Activated CD4-positive, alpha-beta memory T cell treated with anti-CD3 and anti-CD28 coated beads for 36 hours (primary cell): ENCODE data around the gene SLC41A1. TPM values are rescaled to one million over a fixed set of nuclear protein-coding genes. Genes with fewer than 3 reads are reported as not detected.
"Not testable (repeated sequence)": the region's sequence is repeated elsewhere in the genome, so short reads cannot be mapped to it uniquely, and the experiment has no call there.

Experiments used
- CTCF ChIA-PET: fragments of 350-600 bp; sonication (Branson Sonifier 250); formaldehyde crosslinking; loops from one replicate; lab custom pipeline; 2021; ENCODE audit warnings: antibody characterized with exemption, inconsistent platforms; lab: Charles Lee
- POLR2A ChIA-PET: fragments of 350-600 bp; sonication (Branson Sonifier 250); formaldehyde crosslinking; loops from one replicate; lab custom pipeline; 2021; ENCODE audit warnings: antibody characterized with exemption; lab: Charles Lee
- DNase-seq: peaks from one replicate; pipeline ENCODE4 v3.0.0-alpha.2; 2020
- H3K27ac Mint-ChIP-seq: one replicate; pipeline ENCODE4 v1.8.0; 2021; ENCODE audit warnings: mixed read lengths
- H3K27me3 Mint-ChIP-seq: one replicate; pipeline ENCODE4 v1.8.0; 2021; ENCODE audit warnings: mixed read lengths
- H3K36me3 Mint-ChIP-seq: one replicate; pipeline ENCODE4 v1.8.0; 2021; ENCODE audit warnings: mixed read lengths
- H3K4me1 Mint-ChIP-seq: one replicate; pipeline ENCODE4 v1.8.0; 2021; ENCODE audit warnings: low read depth, mixed read lengths
- H3K4me3 Mint-ChIP-seq: one replicate; pipeline ENCODE4 v1.8.0; 2021; ENCODE audit warnings: mild to moderate bottlenecking, mixed read lengths
- H3K9me3 Mint-ChIP-seq: one replicate; pipeline ENCODE4 v1.8.0; 2021; ENCODE audit warnings: mixed read lengths
- intact Hi-C: fragments of 100-400 bp; cut with micrococcal nuclease; formaldehyde crosslinking; loops from one replicate; pipeline ENCODE4 v1.15.1; 2023
- total RNA-seq, 2 experiments: library from RNA; stranded (reverse); gene quantifications; one replicate each; pipeline ENCODE4 v1.2.3, GENCODE V29; 2021

Gene SLC41A1
- total RNA-seq, 2 experiments from 2014 or later = 34.9 to 35.0 TPM

DNA sequence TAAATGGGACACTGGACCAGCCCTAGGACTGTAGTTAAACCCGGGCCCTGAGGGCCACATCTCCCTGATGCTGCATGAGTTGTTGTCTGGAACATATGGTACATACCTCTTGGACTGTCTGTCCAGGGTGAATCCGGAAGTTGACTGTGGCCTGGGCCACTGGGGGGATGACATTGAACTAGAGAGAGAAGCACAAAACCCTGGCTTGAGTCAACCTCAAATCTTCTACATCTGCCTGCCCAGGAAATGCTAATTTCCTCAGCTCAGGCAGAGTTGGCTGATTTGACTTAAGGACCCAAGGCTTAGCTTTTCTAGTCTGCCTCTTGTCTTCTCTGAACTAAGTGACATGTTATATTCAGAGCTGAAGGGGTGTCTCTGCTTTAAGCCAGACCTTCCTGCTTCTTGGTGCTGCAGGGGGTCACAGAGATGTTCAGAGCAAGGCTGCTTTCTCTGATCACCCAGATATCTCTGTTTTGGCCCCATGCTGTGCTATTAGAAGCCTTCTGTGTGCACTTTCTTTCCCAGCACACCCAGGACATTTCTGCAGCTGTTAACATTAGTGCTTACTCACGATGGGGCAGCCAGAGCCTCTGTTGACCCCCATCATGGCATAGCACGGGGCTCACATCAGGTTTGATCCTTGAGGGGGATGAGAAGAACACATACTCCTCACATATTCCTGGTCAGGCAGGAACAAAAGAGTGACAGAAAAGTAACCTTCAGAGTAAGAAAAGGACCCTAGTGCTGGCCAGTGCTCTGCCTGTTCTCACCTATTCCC lies 27.3 kb upstream of the SLC41A1 start:
- no peaks in the 10 kb centered on the region for H3K4me1 Mint-ChIP-seq
- no peak overlapping the region for H3K4me3 Mint-ChIP-seq
- ChIA-PET POLR2A (no interaction called here), CTCF (interaction anchor here (0.7 to 1.3 kb wide), 2 partner anchors 10 to 137 kb away, joined by 3 read pairs; partner anchors contain the start of gene PM20D1)
- H3K9me3 Mint-ChIP-seq = no peaks in the 10 kb centered on the region
- no peaks in the 10 kb centered on the region for H3K27me3 Mint-ChIP-seq
- DNase-seq = no peak
- no peak overlapping the region for H3K27ac Mint-ChIP-seq
- intact Hi-C loops = no loop called here
- H3K36me3 Mint-ChIP-seq = no peaks in the 10 kb centered on the region

DNA sequence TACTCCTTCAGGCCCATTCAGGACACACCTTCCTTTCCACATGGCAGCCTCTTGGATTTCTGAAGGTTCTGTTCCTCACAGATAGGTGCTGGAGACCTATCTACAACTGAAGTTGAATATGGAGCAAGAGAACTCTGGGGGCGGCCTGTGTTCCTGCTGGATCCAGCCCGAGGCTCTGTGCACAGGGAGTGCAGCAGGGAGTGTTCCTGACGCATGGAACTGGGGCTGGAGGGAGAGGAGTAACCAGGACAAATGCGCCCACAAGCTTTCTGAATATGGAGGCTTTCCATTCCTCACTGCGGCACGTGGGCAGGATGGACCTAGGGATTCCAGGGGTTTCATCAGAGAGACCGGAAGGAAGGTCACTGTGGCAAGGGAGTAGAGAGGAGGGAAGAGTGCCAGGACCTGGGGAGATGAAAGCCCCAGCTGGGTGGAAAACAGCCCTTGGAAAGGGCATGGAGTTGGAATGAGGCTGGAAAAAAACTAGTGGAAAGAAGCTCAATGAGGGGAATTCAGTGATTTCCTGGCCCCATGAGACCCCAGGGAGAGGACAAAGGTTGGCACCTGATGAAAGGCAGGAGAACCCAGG lies 24.5 kb upstream of the SLC41A1 start:
- Mint-ChIP-seq H3K9me3 (no peaks in the 10 kb centered on the region), H3K4me1 (no peaks in the 10 kb centered on the region), H3K4me3 (no peak overlapping the region), H3K36me3 (no peaks in the 10 kb centered on the region), H3K27ac (no peak overlapping the region), H3K27me3 (no peaks in the 10 kb centered on the region)
- intact Hi-C loops = no loop called here
- ChIA-PET CTCF (interaction anchor here (1.4 kb wide), 1 partner anchor 176 kb away, joined by 3 read pairs; no protein-coding TSS in a partner anchor), POLR2A (no interaction called here)
- no peak for DNase-seq

DNA sequence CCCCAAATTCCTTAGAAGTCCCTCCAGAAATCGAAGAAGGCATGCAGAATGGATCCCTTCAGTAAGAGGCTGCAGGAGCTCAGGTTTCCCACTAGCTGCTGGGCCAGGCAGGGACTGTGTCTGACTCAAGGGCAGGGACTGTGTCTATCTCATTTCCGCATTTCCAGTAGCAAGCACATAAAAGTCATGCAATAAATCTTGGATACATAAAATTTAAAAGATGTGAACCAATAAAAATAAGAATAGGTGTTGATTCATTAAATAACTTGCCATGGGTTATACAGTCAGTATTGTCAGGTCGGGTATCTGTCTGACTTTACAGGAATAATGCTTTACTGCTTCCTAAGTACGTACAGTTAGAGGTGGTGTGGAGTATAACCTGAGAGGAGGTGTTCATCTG lies 21.8 kb upstream of the SLC41A1 start:
- CTCF ChIA-PET = no interaction called here
- DNase-seq = no peak
- H3K27me3 Mint-ChIP-seq = no peaks in the 10 kb centered on the region
- POLR2A ChIA-PET = no interaction called here
- no peak overlapping the region for H3K4me3 Mint-ChIP-seq
- no peak overlapping the region for H3K27ac Mint-ChIP-seq
- no peaks in the 10 kb centered on the region for H3K9me3 Mint-ChIP-seq
- no peaks in the 10 kb centered on the region for H3K4me1 Mint-ChIP-seq
- no peaks in the 10 kb centered on the region for H3K36me3 Mint-ChIP-seq
- intact Hi-C loops = no loop called here

DNA sequence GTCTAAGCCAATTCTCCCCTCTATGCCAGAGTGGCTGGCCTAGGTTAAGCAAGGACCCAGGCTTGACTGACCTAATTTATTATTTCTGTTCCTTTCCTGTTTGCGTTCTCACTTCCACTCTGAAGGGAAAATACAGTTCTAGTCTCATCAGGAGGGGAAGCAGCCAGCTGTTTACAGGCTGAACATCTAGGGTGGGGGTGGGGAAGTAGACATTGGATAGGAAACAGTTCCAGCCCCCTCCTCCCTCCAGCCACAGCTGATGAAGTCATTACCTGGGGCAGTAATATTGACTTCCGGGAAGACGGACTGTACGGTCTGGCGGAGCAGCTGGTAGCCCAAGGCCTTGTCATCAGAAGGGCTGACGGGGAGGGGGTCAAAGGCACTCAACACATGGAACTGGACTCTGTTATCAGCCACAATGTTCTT lies 19.3 kb upstream of the SLC41A1 start:
- Mint-ChIP-seq H3K27me3 (no peaks in the 10 kb centered on the region), H3K9me3 (no peaks in the 10 kb centered on the region), H3K4me3 (no peak overlapping the region), H3K27ac (no peak overlapping the region), H3K36me3 (no peaks in the 10 kb centered on the region), H3K4me1 (no peaks in the 10 kb centered on the region)
- POLR2A ChIA-PET = interaction anchor here (1.3 kb wide), 1 partner anchor 83 kb away, joined by 3 read pairs; no protein-coding TSS in a partner anchor
- CTCF ChIA-PET = interaction anchor here (0.7 kb wide), 1 partner anchor 347 kb away, joined by 3 read pairs; no protein-coding TSS in a partner anchor
- intact Hi-C loops = no loop called here
- DNase-seq = no peak

DNA sequence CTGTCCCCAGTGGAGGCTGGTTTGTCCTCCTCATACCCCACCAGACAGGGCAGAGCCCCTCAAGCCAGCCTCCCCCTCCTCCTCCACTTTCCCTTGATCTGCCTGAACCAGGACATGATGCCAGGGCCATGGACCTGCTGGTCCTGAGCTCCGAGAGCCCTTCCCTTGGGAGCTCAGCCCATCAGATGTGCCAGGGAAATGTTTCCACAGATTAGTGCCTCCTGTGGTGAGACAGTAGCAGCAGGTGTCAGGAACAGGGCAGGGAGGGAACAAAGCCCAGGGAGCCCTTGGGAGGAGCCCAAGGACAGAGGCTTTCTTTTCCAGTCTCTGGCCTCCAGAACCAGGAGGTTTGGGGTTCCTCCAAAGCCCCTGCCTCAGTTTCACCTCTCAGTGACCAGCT lies 14.6 kb upstream of the SLC41A1 start:
- no peak overlapping the region for H3K27ac Mint-ChIP-seq
- POLR2A ChIA-PET = no interaction called here

DNA sequence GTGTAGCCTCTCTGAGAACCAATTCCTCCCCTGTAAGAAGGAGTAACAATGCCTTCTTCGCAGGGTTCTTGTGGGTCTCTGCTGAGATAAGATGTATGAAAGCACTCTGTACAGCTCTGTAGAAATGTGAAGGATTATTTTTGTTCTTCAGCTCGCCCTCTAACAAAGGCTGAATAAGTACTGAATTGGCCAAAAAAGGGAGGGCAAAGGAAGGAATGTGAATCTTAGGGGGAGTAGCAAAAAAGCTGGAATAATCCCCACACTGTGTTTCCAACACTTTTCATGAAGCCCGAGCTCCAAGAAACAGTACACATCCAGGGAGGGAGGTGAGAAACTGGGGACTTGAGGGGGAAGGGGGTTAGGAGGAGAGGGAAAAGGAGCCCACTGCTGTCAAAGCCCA lies 14.0 kb upstream of the SLC41A1 start:
- Mint-ChIP-seq H3K27me3 (no peaks in the 10 kb centered on the region), H3K27ac (no peak overlapping the region), H3K4me3 (no peak overlapping the region), H3K9me3 (no peaks in the 10 kb centered on the region), H3K36me3 (no peaks in the 10 kb centered on the region), H3K4me1 (peaks cover 15% of the 10 kb centered on the region)
- ChIA-PET POLR2A (no interaction called here), CTCF (interaction anchor here (0.6 kb wide), 1 partner anchor 112 kb away, joined by 3 read pairs; no protein-coding TSS in a partner anchor)
- intact Hi-C loops = no loop called here
- no peak for DNase-seq

More for the DNA sequence above, 14.6 kb upstream of the SLC41A1 start:
- Mint-ChIP-seq H3K27me3 (no peaks in the 10 kb centered on the region), H3K36me3 (no peaks in the 10 kb centered on the region), H3K4me1 (peaks cover 15% of the 10 kb centered on the region), H3K4me3 (no peak overlapping the region), H3K9me3 (no peaks in the 10 kb centered on the region)
- no peak for DNase-seq
- CTCF ChIA-PET = interaction anchor here (0.8 kb wide), 1 partner anchor 91 kb away, joined by 4 read pairs; no protein-coding TSS in a partner anchor
- intact Hi-C loops = no loop called here

DNA sequence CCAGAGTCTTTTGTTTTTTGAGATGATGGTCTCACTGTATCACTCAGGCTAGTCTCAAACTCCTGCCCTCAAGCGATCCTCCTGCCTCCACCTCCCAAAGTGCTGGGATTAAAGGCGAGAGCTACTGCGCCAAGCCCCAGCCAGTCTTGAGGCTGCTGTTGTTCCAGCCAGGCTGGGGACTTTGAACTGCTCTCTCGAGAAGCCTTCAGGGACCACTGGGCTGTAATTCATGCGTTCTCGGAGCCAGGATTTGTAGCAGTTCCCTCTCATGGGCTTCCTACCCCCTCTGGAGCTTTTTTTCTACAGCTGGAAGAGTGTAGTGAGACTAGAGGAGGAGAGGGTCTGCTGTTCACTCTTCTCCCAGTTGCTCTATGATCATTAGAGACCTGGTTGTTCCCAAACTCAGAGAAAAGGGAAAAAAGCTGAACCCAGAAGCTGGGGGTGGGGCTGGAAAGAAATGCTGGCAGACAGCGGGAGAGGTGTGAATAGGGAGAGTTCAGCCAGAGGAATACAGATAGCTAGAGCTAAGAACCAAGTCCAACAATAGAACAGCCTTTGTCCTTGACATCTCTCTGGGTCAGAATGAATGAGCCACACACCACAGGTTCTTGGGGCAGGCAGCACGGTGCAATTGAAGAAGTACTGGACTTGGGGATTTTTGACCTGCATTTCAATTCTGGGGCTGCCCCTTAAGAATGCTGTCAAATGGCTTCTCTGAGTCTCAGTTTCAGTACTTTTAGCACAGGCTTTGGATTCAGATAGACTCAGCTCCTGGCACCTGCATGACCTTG lies 13.2 kb upstream of the SLC41A1 start:
- intact Hi-C loops = no loop called here

DNA sequence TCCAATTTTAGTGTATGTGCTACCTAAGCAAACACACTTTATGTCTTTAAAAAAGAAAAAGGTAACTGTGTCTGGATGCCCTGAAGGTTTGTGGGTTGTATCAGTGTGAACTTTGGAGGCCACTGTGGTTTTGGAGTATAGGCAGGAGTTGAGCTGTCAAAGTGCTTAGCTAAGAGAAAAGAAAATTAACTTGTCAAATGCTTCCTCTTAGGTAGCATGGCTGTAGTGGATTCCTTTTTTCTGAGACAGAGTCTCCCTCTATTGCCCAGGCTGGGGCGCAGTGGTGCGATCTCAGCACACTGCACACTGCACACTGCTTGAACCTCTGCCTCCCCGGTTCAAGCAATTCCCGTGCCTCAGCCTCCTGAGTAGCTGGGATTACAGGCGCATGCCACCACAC lies 11.2 kb upstream of the SLC41A1 start:
- Mint-ChIP-seq H3K27me3 (no peaks in the 10 kb centered on the region), H3K9me3 (no peaks in the 10 kb centered on the region), H3K4me1 (peaks cover 15% of the 10 kb centered on the region), H3K36me3 (no peaks in the 10 kb centered on the region), H3K4me3 (no peak overlapping the region), H3K27ac (no peak overlapping the region)
- ChIA-PET POLR2A (no interaction called here), CTCF (interaction anchor here (1.0 to 1.1 kb wide), 3 partner anchors 26 to 95 kb away, joined by 3 read pairs; partner anchors contain the start of gene PM20D1)
- no peak for DNase-seq
- intact Hi-C loops = no loop called here

More for the DNA sequence above, 13.2 kb upstream of the SLC41A1 start:
- POLR2A ChIA-PET = no interaction called here
- CTCF ChIA-PET = no interaction called here
- H3K9me3 Mint-ChIP-seq = no peaks in the 10 kb centered on the region
- peaks cover 15% of the 10 kb centered on the region for H3K4me1 Mint-ChIP-seq
- H3K36me3 Mint-ChIP-seq = no peaks in the 10 kb centered on the region
- H3K27ac Mint-ChIP-seq = no peak overlapping the region
- no peak overlapping the region for H3K4me3 Mint-ChIP-seq
- DNase-seq = no peak
- H3K27me3 Mint-ChIP-seq = no peaks in the 10 kb centered on the region

DNA sequence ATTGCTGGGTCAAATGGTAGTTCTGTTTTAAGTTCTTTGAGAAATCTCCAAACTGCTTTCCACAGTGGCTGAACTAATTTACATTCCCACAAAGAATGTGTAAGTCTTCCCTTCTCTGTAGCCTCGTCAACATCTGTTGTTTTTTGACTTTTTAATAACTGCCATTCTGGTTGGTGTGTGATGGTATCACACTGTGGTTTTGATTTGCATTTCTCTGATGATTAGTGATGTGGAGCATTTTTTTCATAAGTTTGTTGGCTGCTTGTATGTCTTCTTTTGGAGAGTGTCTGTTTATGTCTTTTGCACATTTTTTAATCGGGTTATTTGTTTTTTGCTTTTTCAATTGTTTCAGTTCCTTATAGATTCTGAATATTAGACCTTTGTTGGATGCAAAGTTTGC lies 10.3 kb upstream of the SLC41A1 start:
- H3K36me3 Mint-ChIP-seq, H3K9me3 Mint-ChIP-seq, intact Hi-C loops, POLR2A ChIA-PET, H3K4me3 Mint-ChIP-seq, DNase-seq, H3K27me3 Mint-ChIP-seq, H3K27ac Mint-ChIP-seq: not testable (repeated sequence)
- H3K4me1 Mint-ChIP-seq = peaks cover 15% of the 10 kb centered on the region
- CTCF ChIA-PET = interaction anchor here (0.7 to 1.1 kb wide), 2 partner anchors 27 to 32 kb away, joined by 3 read pairs; partner anchors contain the start of gene PM20D1

DNA sequence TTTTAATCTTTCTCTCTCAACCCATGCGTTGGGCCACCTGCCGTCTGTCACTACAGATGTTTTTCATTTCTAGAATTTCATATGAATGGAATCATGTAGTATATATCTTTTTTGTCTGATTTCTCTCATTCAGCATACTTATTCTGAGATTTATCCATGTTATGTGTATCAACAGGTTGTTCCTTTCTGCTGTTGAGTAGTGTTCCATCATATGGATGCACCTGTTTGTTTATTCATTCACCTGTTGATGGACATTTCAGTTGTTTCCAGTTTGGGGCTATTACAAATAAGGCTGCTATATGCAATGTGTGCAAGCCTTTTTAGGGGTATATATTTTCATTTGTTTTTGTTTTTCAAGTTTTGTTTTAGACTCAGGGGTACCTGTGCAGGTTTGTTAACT lies 9.4 kb upstream of the SLC41A1 start:
- ChIA-PET POLR2A (no interaction called here), CTCF (no interaction called here)
- Mint-ChIP-seq H3K36me3 (no peaks in the 10 kb centered on the region), H3K27ac (no peak overlapping the region), H3K4me3 (no peak overlapping the region), H3K9me3 (no peaks in the 10 kb centered on the region), H3K4me1 (peaks cover 15% of the 10 kb centered on the region), H3K27me3 (no peaks in the 10 kb centered on the region)
- intact Hi-C loops = no loop called here
- no peak for DNase-seq

DNA sequence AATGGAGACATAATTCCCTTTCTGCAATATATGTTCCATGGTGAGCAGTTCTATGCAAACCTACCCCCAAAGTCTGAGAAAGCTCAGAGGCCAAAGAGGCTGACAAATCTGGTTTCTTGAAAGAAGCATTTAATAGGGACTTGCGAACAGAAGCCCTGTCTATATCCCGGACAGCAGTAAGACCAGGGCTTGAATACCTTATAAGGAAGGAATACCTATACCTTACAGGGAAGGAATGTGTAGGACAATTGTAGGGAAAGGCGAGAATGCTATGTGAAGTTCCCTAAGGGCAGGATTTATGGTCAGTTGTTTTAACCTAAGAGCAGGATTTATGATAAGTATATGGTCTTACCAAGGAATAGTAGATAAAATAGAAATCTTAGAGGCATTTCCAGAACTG lies 5.0 kb upstream of the SLC41A1 start:
- no peaks in the 10 kb centered on the region for H3K9me3 Mint-ChIP-seq
- H3K4me1 Mint-ChIP-seq = peaks cover 12% of the 10 kb centered on the region
- intact Hi-C loops = no loop called here
- H3K27ac Mint-ChIP-seq = no peak overlapping the region
- no peaks in the 10 kb centered on the region for H3K27me3 Mint-ChIP-seq
- POLR2A ChIA-PET = no interaction called here
- no peak for DNase-seq
- no peak overlapping the region for H3K4me3 Mint-ChIP-seq
- CTCF ChIA-PET = interaction anchor here (1.0 kb wide), 1 partner anchor 288 kb away, joined by 3 read pairs; no protein-coding TSS in a partner anchor
- H3K36me3 Mint-ChIP-seq = no peaks in the 10 kb centered on the region

DNA sequence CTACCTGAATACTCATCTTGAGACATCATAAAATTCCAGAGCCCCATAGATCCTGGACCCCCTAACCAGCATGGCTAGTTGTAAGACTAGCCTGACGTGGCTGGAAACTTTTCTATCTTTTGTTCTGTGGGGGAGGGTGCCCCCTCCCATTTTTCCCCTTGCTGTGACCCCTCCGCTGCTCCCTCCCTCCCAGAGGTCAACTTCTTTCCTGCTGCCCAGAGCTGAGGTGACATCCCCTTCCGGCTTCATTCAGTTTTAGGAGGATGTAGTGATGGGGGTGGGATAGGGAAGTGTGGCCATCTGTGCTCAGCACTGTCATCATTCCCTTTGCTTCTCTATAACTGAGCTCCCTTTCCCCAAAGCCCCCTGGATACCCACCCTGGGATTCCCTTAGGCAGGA lies 4.4 kb upstream of the SLC41A1 start:
- no peaks in the 10 kb centered on the region for H3K27me3 Mint-ChIP-seq
- POLR2A ChIA-PET = no interaction called here
- intact Hi-C loops = no loop called here
- H3K4me1 Mint-ChIP-seq = peaks cover 12% of the 10 kb centered on the region
- CTCF ChIA-PET = interaction anchor here (1.0 to 2.5 kb wide), 3 partner anchors 159 to 289 kb away, joined by 3 to 13 read pairs (median 4); no protein-coding TSS in a partner anchor
- H3K9me3 Mint-ChIP-seq = no peaks in the 10 kb centered on the region
- H3K36me3 Mint-ChIP-seq = peaks cover 2% of the 10 kb centered on the region
- H3K4me3 Mint-ChIP-seq = no peak overlapping the region
- no peak overlapping the region for H3K27ac Mint-ChIP-seq
- no peak for DNase-seq
